Stimulated activated CD4-positive, alpha-beta T cell treated with anti-CD3 and anti-CD28 coated beads, Interleukin-1b, Interleukin-23, amount 100 ng/mL, for 24 hours (primary cell): ENCODE data around the gene RAB40AL.
A peak's percentile ranks its signal among the peaks of the same experiment; 100 is the strongest.
"Not testable (repeated sequence)": the region's sequence is repeated elsewhere in the genome, so short reads cannot be mapped to it uniquely, and the experiment has no call there.

Experiments used
- DNase-seq, 4 experiments: peaks; one replicate each; pipeline ENCODE4 v3.0.0-alpha.2; 2020; ENCODE audit warnings: low read depth in 4 of 4, low spot score in 1 of 4

The RAB40AL gene

GRCh38 chrX:102936972-102937371 is at the start of gene RAB40AL:
Gene RAB40AL, plus strand, starts transcription at chrX:102937272. Its CDS starts 47 bp downstream, at chrX:102937319.
- DNase-seq, result not testable (repeated sequence)

GRCh38 chrX:102887687-102888086 is 49.4 kb upstream of the RAB40AL start:
- no peak for DNase-seq

GRCh38 chrX:102892103-102892502 is 45.0 kb upstream of the RAB40AL start:
- DNase-seq, result no peak

- DNase-seq, result peak; percentile 39 to 70 (median 50)
Measured at GRCh38 chrX:102899940-102900916, 36.8 kb upstream of the RAB40AL start.

GRCh38 chrX:102902355-102902754 is 34.7 kb upstream of the RAB40AL start:
- DNase-seq, result no peak

GRCh38 chrX:102930990-102931756 is 5.9 kb upstream of the RAB40AL start:
- DNase-seq, result no peak

- DNase-seq, result peak in 1 of 4 experiments; percentile 26
Measured at GRCh38 chrX:102934624-102935023, 2.4 kb upstream of the RAB40AL start.

- DNase-seq, result peak; percentile 17 to 48 (median 23)
Measured at GRCh38 chrX:102950908-102951866, 14.1 kb downstream of the RAB40AL start.

- DNase-seq, result no peak
Measured at GRCh38 chrX:102957751-102958150, 20.7 kb downstream of the RAB40AL start.

GRCh38 chrX:102958794-102959193 is 21.7 kb downstream of the RAB40AL start:
- DNase-seq, result no peak

GRCh38 chrX:102959471-102959870 is 22.4 kb downstream of the RAB40AL start:
- DNase-seq, result no peak

GRCh38 chrX:102963955-102964354 is 26.9 kb downstream of the RAB40AL start:
- DNase-seq, result no peak

- no peak for DNase-seq
Measured at GRCh38 chrX:102964940-102965339, 27.9 kb downstream of the RAB40AL start.

GRCh38 chrX:102966701-102967100 is 29.6 kb downstream of the RAB40AL start:
- no peak for DNase-seq

- no peak for DNase-seq
Measured at GRCh38 chrX:102968216-102968615, 31.1 kb downstream of the RAB40AL start.

GRCh38 chrX:102971536-102971935 is 34.5 kb downstream of the RAB40AL start:
- not testable (repeated sequence) for DNase-seq

- DNase-seq, result no peak
Measured at GRCh38 chrX:102975016-102975415, 37.9 kb downstream of the RAB40AL start.

GRCh38 chrX:102976286-102976685 is 39.2 kb downstream of the RAB40AL start:
- no peak for DNase-seq

- no peak for DNase-seq
Measured at GRCh38 chrX:102976793-102977495, 39.9 kb downstream of the RAB40AL start.

- no peak for DNase-seq
Measured at GRCh38 chrX:102978594-102978993, 41.5 kb downstream of the RAB40AL start.
